ENCODE measurements around the gene IL17B. TPM values are rescaled to one million over a fixed set of nuclear protein-coding genes. Genes with fewer than 3 reads are reported as not detected.

Gene IL17B
- total RNA-seq, 4 donors from 2014 or later = 1.2 TPM; not detected in 3

DNA sequence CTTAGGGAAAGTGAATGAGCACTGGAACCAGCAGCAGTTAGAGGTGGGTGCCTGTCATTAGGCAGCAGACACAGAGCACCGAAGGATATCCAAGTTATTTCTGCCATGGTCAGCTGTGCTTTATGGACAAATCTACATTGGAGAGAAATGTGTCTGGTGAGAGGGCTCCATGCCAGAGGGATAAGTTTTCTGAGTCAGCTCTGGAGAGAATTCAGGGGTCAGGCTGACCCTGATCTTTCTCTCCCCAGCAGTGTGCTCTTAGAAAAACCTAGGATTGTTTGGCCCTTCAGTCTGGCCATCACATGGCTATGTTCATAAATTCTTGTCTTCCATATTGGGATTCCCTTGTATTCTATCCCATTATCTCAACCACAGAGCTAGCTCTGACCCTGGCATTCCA is 8.9 kb upstream of the IL17B start:
- H3K27ac ChIP-seq = peak overlapping the region; percentile 42 to 76 (median 70)
- in situ Hi-C loops (cut with MboI; ENCODE audit: low sequenced_read_pairs in 4 of 4) = loop anchor here in 2 of 4 donors (5.0 kb wide), 2 partner anchors 39 to 174 kb away; no protein-coding TSS in a partner anchor
- H3K4me3 ChIP-seq = no peak overlapping the region
- intact Hi-C loops (cut with DNase I; ENCODE audit: low total_unique reads) = no loop called here
- peaks cover 20 to 30% of the 10 kb centered on the region in 2 donors for H3K4me1 ChIP-seq
- no peaks in the 10 kb centered on the region for H3K9me3 ChIP-seq
- TF ChIP-seq, protein P1, sequence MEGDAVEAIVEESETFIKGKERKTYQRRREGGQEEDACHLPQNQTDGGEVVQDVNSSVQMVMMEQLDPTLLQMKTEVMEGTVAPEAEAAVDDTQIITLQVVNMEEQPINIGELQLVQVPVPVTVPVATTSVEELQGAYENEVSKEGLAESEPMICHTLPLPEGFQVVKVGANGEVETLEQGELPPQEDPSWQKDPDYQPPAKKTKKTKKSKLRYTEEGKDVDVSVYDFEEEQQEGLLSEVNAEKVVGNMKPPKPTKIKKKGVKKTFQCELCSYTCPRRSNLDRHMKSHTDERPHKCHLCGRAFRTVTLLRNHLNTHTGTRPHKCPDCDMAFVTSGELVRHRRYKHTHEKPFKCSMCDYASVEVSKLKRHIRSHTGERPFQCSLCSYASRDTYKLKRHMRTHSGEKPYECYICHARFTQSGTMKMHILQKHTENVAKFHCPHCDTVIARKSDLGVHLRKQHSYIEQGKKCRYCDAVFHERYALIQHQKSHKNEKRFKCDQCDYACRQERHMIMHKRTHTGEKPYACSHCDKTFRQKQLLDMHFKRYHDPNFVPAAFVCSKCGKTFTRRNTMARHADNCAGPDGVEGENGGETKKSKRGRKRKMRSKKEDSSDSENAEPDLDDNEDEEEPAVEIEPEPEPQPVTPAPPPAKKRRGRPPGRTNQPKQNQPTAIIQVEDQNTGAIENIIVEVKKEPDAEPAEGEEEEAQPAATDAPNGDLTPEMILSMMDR (IDR thresholded peaks at IDR 0.05 in 4 of 5, conservative IDR thresholded peaks at IDR 0.05 in 1 of 5) = no peak
- TF ChIP-seq POLR2A (IDR thresholded peaks at IDR 0.05) = no peak
- H3K36me3 ChIP-seq = no peaks in the 10 kb centered on the region
- H3K27me3 ChIP-seq = no peaks in the 10 kb centered on the region
- no peak for DNase-seq
- no peak for ATAC-seq

DNA sequence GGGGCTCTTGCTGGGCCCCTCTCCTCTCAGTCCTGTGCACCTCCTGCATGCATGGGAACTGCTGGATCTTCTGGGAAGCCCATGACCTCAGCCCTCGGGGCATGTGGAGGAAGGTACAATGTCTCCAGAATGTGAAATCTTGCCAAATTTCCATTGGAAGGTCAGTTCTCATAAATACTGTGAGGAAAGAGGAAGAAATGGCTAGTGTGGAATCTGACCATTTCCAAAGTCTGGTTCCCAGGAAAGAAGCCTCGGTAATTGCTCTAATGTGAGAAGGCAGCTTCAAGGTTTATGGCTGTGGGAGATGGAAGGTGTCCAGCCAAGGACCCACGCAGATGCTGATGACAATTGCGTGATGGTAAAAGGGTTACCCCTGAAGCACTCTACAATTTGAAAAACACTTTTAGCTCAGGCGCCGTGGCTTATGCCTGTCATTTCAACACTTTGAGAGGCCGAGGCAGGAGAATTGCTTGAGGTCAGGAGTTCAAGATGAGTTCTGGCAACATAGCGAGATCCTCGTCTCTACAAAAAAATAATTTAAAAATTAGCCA is 8.1 kb upstream of the IL17B start:
- Histone ChIP-seq H3K36me3 (no peaks in the 10 kb centered on the region), H3K27ac (peak overlapping the region; percentile 42 to 76 (median 70)), H3K27me3 (no peaks in the 10 kb centered on the region), H3K4me3 (no peak overlapping the region), H3K4me1 (peaks cover 28 to 38% of the 10 kb centered on the region in 2 donors), H3K9me3 (no peaks in the 10 kb centered on the region)
- intact Hi-C loops (cut with DNase I; ENCODE audit: low total_unique reads) = no loop called here
- in situ Hi-C loops (cut with MboI; ENCODE audit: low sequenced_read_pairs in 4 of 4) = loop anchor here in 2 of 4 donors (5.0 kb wide), 2 partner anchors 40 to 175 kb away; no protein-coding TSS in a partner anchor
- DNase-seq (no peak), ATAC-seq (no peak)
- TF ChIP-seq, protein P1 (IDR thresholded peaks at IDR 0.05 in 4 of 5, conservative IDR thresholded peaks at IDR 0.05 in 1 of 5) = no peak
- TF ChIP-seq POLR2A (IDR thresholded peaks at IDR 0.05) = no peak

DNA sequence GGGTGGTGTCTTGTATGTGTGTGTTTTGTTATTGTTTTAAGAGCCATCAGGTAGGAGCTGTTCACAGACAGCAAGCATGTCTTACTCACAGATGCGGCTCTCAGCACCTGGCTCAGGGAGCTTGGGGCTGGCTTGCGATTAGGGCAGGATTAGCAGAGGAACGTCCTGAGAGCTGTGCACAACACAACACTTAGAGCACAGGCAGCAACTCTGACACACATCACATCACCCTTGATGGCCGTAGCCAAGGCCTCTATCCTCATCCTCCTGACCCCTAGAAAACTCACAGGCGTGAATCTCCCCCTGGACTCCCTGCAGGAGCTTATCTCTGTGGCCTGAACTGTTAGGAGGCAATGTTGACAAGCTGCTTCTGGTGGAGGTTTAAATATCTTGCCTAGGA is 7.1 kb upstream of the IL17B start:
- in situ Hi-C loops (cut with MboI; ENCODE audit: low sequenced_read_pairs in 4 of 4) = loop anchor here in 2 of 4 donors (5.0 kb wide), 2 partner anchors 41 to 176 kb away; no protein-coding TSS in a partner anchor
- intact Hi-C loops (cut with DNase I; ENCODE audit: low total_unique reads) = no loop called here
- Histone ChIP-seq H3K36me3 (no peaks in the 10 kb centered on the region), H3K9me3 (no peaks in the 10 kb centered on the region), H3K4me1 (peaks cover 30 to 41% of the 10 kb centered on the region in 2 donors), H3K27ac (peak overlapping the region; percentile 47 to 76 (median 70)), H3K4me3 (no peak overlapping the region), H3K27me3 (no peaks in the 10 kb centered on the region)
- DNase-seq (no peak), ATAC-seq (no peak)
- TF ChIP-seq, protein P1 (IDR thresholded peaks at IDR 0.05 in 4 of 5, conservative IDR thresholded peaks at IDR 0.05 in 1 of 5) = no peak
- TF ChIP-seq POLR2A (IDR thresholded peaks at IDR 0.05) = no peak

DNA sequence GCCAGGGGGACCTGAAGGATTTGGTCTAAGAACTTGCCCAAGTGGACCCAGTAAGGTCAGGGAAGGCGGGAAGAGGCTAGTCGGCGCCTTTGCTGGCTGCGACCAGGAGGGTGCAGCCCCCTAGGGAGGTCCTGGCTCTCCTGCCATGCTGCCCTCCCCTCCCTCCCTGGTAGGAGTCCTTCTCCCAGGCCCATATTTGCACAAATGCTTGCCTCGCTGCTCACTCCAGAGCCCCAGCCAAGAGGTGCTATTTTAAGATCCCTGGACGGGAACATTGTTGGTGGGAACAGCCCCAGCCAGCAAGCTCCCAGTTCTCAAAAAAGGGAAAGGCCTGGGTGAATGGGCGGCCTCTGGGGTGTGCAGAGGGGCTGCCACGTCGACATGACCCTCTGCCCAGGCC is 4.3 kb upstream of the IL17B start:
- ATAC-seq (peak; percentile 79 to 82), DNase-seq (peak; percentile 54 to 65)
- Histone ChIP-seq H3K4me3 (peak overlapping the region in 1 of 4 donors; percentile 18), H3K4me1 (peaks cover 30 to 34% of the 10 kb centered on the region in 2 donors), H3K36me3 (no peaks in the 10 kb centered on the region), H3K27ac (peak overlapping the region; percentile 41 to 76 (median 70)), H3K9me3 (no peaks in the 10 kb centered on the region), H3K27me3 (no peaks in the 10 kb centered on the region)
- TF ChIP-seq, protein P1 (IDR thresholded peaks at IDR 0.05 in 4 of 5, conservative IDR thresholded peaks at IDR 0.05 in 1 of 5) = no peak
- no peak for TF ChIP-seq POLR2A (IDR thresholded peaks at IDR 0.05)
- in situ Hi-C loops (cut with MboI; ENCODE audit: low sequenced_read_pairs in 4 of 4) = loop anchor here in 2 of 4 donors (5.0 kb wide), 3 partner anchors 54 to 184 kb away; no protein-coding TSS in a partner anchor
- intact Hi-C loops (cut with DNase I; ENCODE audit: low total_unique reads) = no loop called here
